Left lung (tissue), 10 donors: ENCODE measurements around the gene SLC6A11. TPM values are rescaled to one million over a fixed set of nuclear protein-coding genes. Genes with fewer than 3 reads are reported as not detected.

ENCODE experiments used
- ATAC-seq: fragments of 200-7000 bp; cut with Tn5 transposase; one replicate; pipeline ENCODE4 v1.9.1; 2020; ENCODE audit warnings: moderate library complexity
- DNase-seq, 4 donors: peaks; one replicate each; pipeline ENCODE4 v3.0.0-alpha.2; 2013 to 2020
- H3K27ac ChIP-seq, 2 donors: fragments of 200-600 bp; sonication (generic) in 1 of 2; one replicate each; pipeline versions ENCODE4 v1.5.0 to v1.8.0; 2020 to 2021
- H3K27me3 ChIP-seq, 2 donors: fragments of 200-600 bp; sonication (generic) in 1 of 2; one replicate each; pipeline versions ENCODE4 v1.5.0 to v1.8.0; 2020 to 2021
- H3K36me3 ChIP-seq, 2 donors: fragments of 200-600 bp; sonication (generic) in 1 of 2; one replicate each; pipeline versions ENCODE4 v1.5.0 to v1.8.0; 2020 to 2021
- H3K4me1 ChIP-seq, 2 donors: fragments of 200-600 bp; one replicate each; pipeline ENCODE4 v1.8.0; 2021
- H3K4me3 ChIP-seq, 2 donors: fragments of 200-600 bp; sonication (generic) in 1 of 2; one replicate each; pipeline versions ENCODE4 v1.5.0 to v1.8.0; 2020 to 2021; ENCODE audit warnings: mild to moderate bottlenecking in 1 of 2
- H3K9me3 ChIP-seq, 2 donors: fragments of 200-600 bp; sonication (generic) in 1 of 2; one replicate each; pipeline versions ENCODE4 v1.5.0 to v1.8.0; 2020 to 2021
- CTCF ChIP-seq, 2 donors: fragments of 200-600 bp; sonication (generic) in 1 of 2; IDR thresholded peaks; one replicate each; pipeline versions ENCODE4 v1.5.0 to v1.8.0; 2021; ENCODE audit warnings: antibody characterized with exemption in 2 of 2
- intact Hi-C, 2 donors: fragments of 100-400 bp; cut with DNase I; formaldehyde crosslinking; loops; one replicate each; pipeline versions ENCODE4 v1.11.2 to v1.14.2; 2022
- polyA plus RNA-seq, 6 donors: library from polyadenylated mRNA; unstranded; fragments of 120-200 nt; gene quantifications; one replicate each; pipeline ENCODE4 v1.2.1, GENCODE V29; 2013; ENCODE audit not compliant: insufficient read length in 6 of 6
- total RNA-seq, 2 donors: library from RNA; stranded (reverse); fragmentation: NEBNext Ultra II Directional; extraction: Animal tissue kit (Norgen Biotek cat#: 25700); gene quantifications; one replicate each; pipeline ENCODE4 v1.2.1, GENCODE V29; 2021
- donor health status: DM: no; HTN: yes; CAD: no.
- donor health status: DM: no; HTN: no; CAD: no.

The SLC6A11 gene
- total and polyA plus RNA-seq, 8 donors, result 0.07 to 0.31 (median 0.18) TPM; not detected in 2

- H3K36me3 ChIP-seq, result no peaks in the 10 kb centered on the region
- H3K9me3 ChIP-seq, result no peaks in the 10 kb centered on the region
- ATAC-seq (no peak), DNase-seq (no peak)
- TF ChIP-seq CTCF (IDR thresholded peaks at IDR 0.05), result no peak
- no peak overlapping the region for H3K4me3 ChIP-seq
- H3K27ac ChIP-seq, result no peak overlapping the region
- H3K27me3 ChIP-seq, result peaks cover 0 to 26% of the 10 kb centered on the region in 2 donors
- intact Hi-C loops, result no loop called here
- no peaks in the 10 kb centered on the region for H3K4me1 ChIP-seq
Measured at GRCh38 chr3:10974746-10975375, 158.8 kb downstream of the SLC6A11 start.

GRCh38 chr3:10975695-10976234, 159.7 kb downstream of the SLC6A11 start:
- Histone ChIP-seq H3K27me3 (peaks cover 0 to 26% of the 10 kb centered on the region in 2 donors), H3K4me1 (no peaks in the 10 kb centered on the region), H3K27ac (no peak overlapping the region), H3K9me3 (no peaks in the 10 kb centered on the region), H3K4me3 (no peak overlapping the region), H3K36me3 (no peaks in the 10 kb centered on the region)
- TF ChIP-seq CTCF (IDR thresholded peaks at IDR 0.05), result no peak
- DNase-seq, result no peak
- no peak for ATAC-seq
- intact Hi-C loops, result no loop called here

- ATAC-seq (no peak), DNase-seq (no peak)
- H3K27me3 ChIP-seq, result peaks cover 0 to 23% of the 10 kb centered on the region in 2 donors
- H3K9me3 ChIP-seq, result no peaks in the 10 kb centered on the region
- no peak overlapping the region for H3K27ac ChIP-seq
- no peaks in the 10 kb centered on the region for H3K36me3 ChIP-seq
- intact Hi-C loops, result no loop called here
- no peak for TF ChIP-seq CTCF (IDR thresholded peaks at IDR 0.05)
- H3K4me3 ChIP-seq, result no peak overlapping the region
- no peaks in the 10 kb centered on the region for H3K4me1 ChIP-seq
Measured at GRCh38 chr3:10976770-10977169, 160.7 kb downstream of the SLC6A11 start.

- no peak for DNase-seq
- no peak overlapping the region for H3K4me3 ChIP-seq
- TF ChIP-seq CTCF (IDR thresholded peaks at IDR 0.05), result no peak
- no peak for ATAC-seq
- H3K36me3 ChIP-seq, result no peaks in the 10 kb centered on the region
- no peak overlapping the region for H3K27ac ChIP-seq
- H3K9me3 ChIP-seq, result no peaks in the 10 kb centered on the region
- intact Hi-C loops, result no loop called here
- peaks cover 0 to 14% of the 10 kb centered on the region in 2 donors for H3K27me3 ChIP-seq
- H3K4me1 ChIP-seq, result peaks cover under 1 to 4% of the 10 kb centered on the region in 2 donors
Measured at GRCh38 chr3:10977892-10978510, 162.0 kb downstream of the SLC6A11 start.

GRCh38 chr3:10978956-10979355, 162.9 kb downstream of the SLC6A11 start:
- peaks cover 0 to 10% of the 10 kb centered on the region in 2 donors for H3K27me3 ChIP-seq
- H3K27ac ChIP-seq, result no peak overlapping the region
- no peak for ATAC-seq
- H3K4me1 ChIP-seq, result peaks cover 3 to 11% of the 10 kb centered on the region in 2 donors
- intact Hi-C loops, result no loop called here
- DNase-seq, result no peak
- no peak overlapping the region for H3K4me3 ChIP-seq
- TF ChIP-seq CTCF (IDR thresholded peaks at IDR 0.05), result no peak
- H3K9me3 ChIP-seq, result no peaks in the 10 kb centered on the region
- no peaks in the 10 kb centered on the region for H3K36me3 ChIP-seq
